Liver (tissue), 9 donors: ENCODE data around the gene SNRPA1. TPM values are rescaled to one million over a fixed set of nuclear protein-coding genes. Genes with fewer than 3 reads are reported as not detected.

Source experiments
- DNase-seq: peaks from one replicate; pipeline ENCODE4 v3.0.0-alpha.2; 2017; ENCODE audit warnings: low spot score
- H3K27ac ChIP-seq, 2 donors: one replicate each; pipeline ENCODE4 v1.7.0; 2013; ENCODE audit warnings: inconsistent platforms in 2 of 2, low read length in 2 of 2, control low read depth in 1 of 2, low read depth in 1 of 2, mild to moderate bottlenecking in 1 of 2
- H3K27me3 ChIP-seq, 4 donors: one replicate each; pipeline versions ENCODE4 v1.6.1 to v1.7.0; 2013; ENCODE audit warnings: low read length in 3 of 4, inconsistent platforms in 1 of 4, mild to moderate bottlenecking in 1 of 4, moderate library complexity in 1 of 4; ENCODE audit not compliant: control insufficient read depth in 4 of 4, insufficient read depth in 4 of 4
- H3K36me3 ChIP-seq, 4 donors: one replicate each; pipeline versions ENCODE4 v1.6.1 to v1.7.0; 2013; ENCODE audit warnings: low read length in 3 of 4, mild to moderate bottlenecking in 3 of 4, low read depth in 1 of 4, moderate library complexity in 1 of 4; ENCODE audit not compliant: control insufficient read depth in 4 of 4, insufficient read depth in 3 of 4
- H3K4me1 ChIP-seq, 4 donors: one replicate each; pipeline versions ENCODE4 v1.6.1 to v1.7.0; 2013; ENCODE audit warnings: low read length in 3 of 4, mild to moderate bottlenecking in 3 of 4, moderate library complexity in 1 of 4; ENCODE audit not compliant: control insufficient read depth in 4 of 4, insufficient read depth in 4 of 4
- H3K4me3 ChIP-seq, 3 donors: one replicate each; pipeline versions ENCODE4 v1.6.1 to v1.7.0; 2013; ENCODE audit warnings: low read length in 3 of 3, control low read depth in 1 of 3, low read depth in 1 of 3, mild to moderate bottlenecking in 1 of 3
- H3K9ac ChIP-seq, 2 donors: one replicate each; pipeline ENCODE4 v1.7.0; 2013; ENCODE audit warnings: low read length in 2 of 2, mild to moderate bottlenecking in 2 of 2, moderate library complexity in 2 of 2, control low read depth in 1 of 2, low read depth in 1 of 2
- H3K9me3 ChIP-seq, 4 donors: one replicate each; pipeline versions ENCODE4 v1.6.1 to v1.7.0; 2013; ENCODE audit warnings: low read length in 3 of 4; ENCODE audit not compliant: control insufficient read depth in 4 of 4
- CTCF ChIP-seq: fragments of 150-350 bp; IDR thresholded peaks from 2 replicates; pipeline ENCODE4 v1.5.1; 2017; ENCODE audit warnings: improper control_type of control experiment, low read depth, low read length; ENCODE audit not compliant: missing input control
- EGR1 ChIP-seq, 2 donors: IDR thresholded peaks; 2 replicates each; pipeline ENCODE4 v1.6.1; 2016 to 2018; ENCODE audit warnings: antibody characterized with exemption in 2 of 2, low read depth in 2 of 2
- FOXA1 ChIP-seq: IDR thresholded peaks from 2 replicates; pipeline ENCODE4 v1.6.1; 2016; ENCODE audit warnings: antibody characterized with exemption
- FOXA2 ChIP-seq: IDR thresholded peaks from 2 replicates; pipeline ENCODE4 v1.6.1; 2016; ENCODE audit warnings: antibody characterized with exemption
- GABPA ChIP-seq, 2 donors: IDR thresholded peaks in 1 of 2; conservative IDR thresholded peaks in 1 of 2; 2 replicates each; pipeline ENCODE4 v1.6.1; 2016; ENCODE audit warnings: antibody characterized with exemption in 2 of 2, mild to moderate bottlenecking in 1 of 2, moderate library complexity in 1 of 2
- HNF4A ChIP-seq, 2 donors: conservative IDR thresholded peaks; 2 replicates each; pipeline ENCODE4 v1.6.1; 2016; ENCODE audit warnings: antibody characterized with exemption in 2 of 2, mild to moderate bottlenecking in 2 of 2
- HNF4G ChIP-seq: IDR thresholded peaks from 2 replicates; pipeline ENCODE4 v1.6.1; 2016; ENCODE audit warnings: antibody characterized with exemption
- JUND ChIP-seq, 2 donors: IDR thresholded peaks; 2 replicates each; pipeline ENCODE4 v1.6.1; 2016; ENCODE audit warnings: antibody characterized with exemption in 2 of 2
- NR2F2 ChIP-seq: IDR thresholded peaks from 2 replicates; pipeline ENCODE4 v1.6.1; 2016; ENCODE audit warnings: antibody characterized with exemption
- RAD21 ChIP-seq, 2 donors: IDR thresholded peaks; 2 replicates each; pipeline ENCODE4 v1.6.1; 2016; ENCODE audit warnings: antibody characterized with exemption in 2 of 2, mild to moderate bottlenecking in 2 of 2
- RXRA ChIP-seq, 2 donors: IDR thresholded peaks; 2 replicates each; pipeline ENCODE4 v1.6.1; 2017 to 2018; ENCODE audit warnings: antibody characterized with exemption in 2 of 2, mild to moderate bottlenecking in 1 of 2
- SP1 ChIP-seq: IDR thresholded peaks from 2 replicates; pipeline ENCODE4 v1.6.1; 2018; ENCODE audit warnings: antibody characterized with exemption, mild to moderate bottlenecking
- TAF1 ChIP-seq: conservative IDR thresholded peaks from 2 replicates; pipeline ENCODE4 v1.6.1; 2016; ENCODE audit warnings: antibody characterized with exemption, mild to moderate bottlenecking
- YY1 ChIP-seq: IDR thresholded peaks from 2 replicates; pipeline ENCODE4 v1.6.1; 2016; ENCODE audit warnings: antibody characterized with exemption, mild to moderate bottlenecking
- WGBS: extraction: QIAGEN DNeasy Blood & Tissue Kit; methylation state at CpG from one replicate; pipeline ENCODE4 v1.1.7; 2013; 5-methylcytosine and 5-hydroxymethylcytosine counted together
- polyA plus RNA-seq, 2 donors: library from polyadenylated mRNA; stranded (reverse) in 1 of 2; unstranded in 1 of 2; fragments of 200-250 nt in 1 of 2; fragments of >200 nt in 1 of 2; fragmentation: Nextera tagmentation in 1 of 2; extraction: Ambion mirVana in 1 of 2; gene quantifications; one replicate each; pipeline versions ENCODE4 v1.2.1 to v1.2.3, GENCODE V29; 2013 to 2015
- total RNA-seq, 2 donors: library from RNA; depleted of rRNA; stranded (reverse); fragments of >200 nt; gene quantifications; one replicate each; pipeline ENCODE4 v1.2.3, GENCODE V29; 2014
- TF ChIP-seq, protein P1 (sequence below): IDR thresholded peaks from 2 replicates; pipeline ENCODE4 v1.6.1; 2016; ENCODE audit warnings: antibody characterized with exemption
- TF ChIP-seq, protein P2 (sequence below): IDR thresholded peaks from 2 replicates; pipeline ENCODE4 v1.6.1; 2016; ENCODE audit warnings: antibody characterized with exemption
- TF ChIP-seq, protein P3 (sequence below): IDR thresholded peaks from 2 replicates; pipeline ENCODE4 v1.6.1; 2016; ENCODE audit warnings: antibody characterized with exemption
- TF ChIP-seq, protein P4 (sequence below): IDR thresholded peaks from 2 replicates; pipeline ENCODE4 v1.6.1; 2016; ENCODE audit warnings: antibody characterized with exemption, mild to moderate bottlenecking
- donor health status: healthy.
- donor health status: healthy.
- donor health status: healthy.
- donor health status: healthy.
- donor health status: healthy.

SNRPA1 gene
- total and polyA plus RNA-seq, 4 donors = 12.7 to 31.7 (median 18.0) TPM

DNA sequence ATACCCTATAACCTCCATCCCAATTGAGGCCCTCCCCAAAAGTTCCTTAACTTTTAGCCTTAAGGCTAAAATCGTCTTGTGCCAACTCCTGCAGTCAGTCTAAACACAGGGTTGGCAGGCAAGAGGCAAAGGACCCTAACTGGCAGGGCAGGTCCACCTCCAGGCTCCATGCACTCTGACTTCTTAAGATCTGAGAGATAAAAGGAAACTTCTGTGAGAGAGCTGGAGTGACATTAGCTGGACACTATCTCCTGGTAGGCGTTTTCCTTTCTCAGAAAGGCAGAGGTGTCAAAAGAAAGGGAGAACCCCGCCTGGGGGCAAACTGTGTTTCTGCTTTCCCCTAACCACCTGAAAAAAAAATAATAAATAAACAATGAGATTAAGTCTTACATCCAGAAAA, 46.8 kb downstream of the SNRPA1 start:
- Histone ChIP-seq H3K4me3 (no peak overlapping the region), H3K4me1 (peaks cover 3 to 21% (median 10%) of the 10 kb centered on the region in 4 donors), H3K36me3 (no peaks in the 10 kb centered on the region), H3K27me3 (no peaks in the 10 kb centered on the region), H3K9me3 (no peaks in the 10 kb centered on the region), H3K27ac (no peak overlapping the region), H3K9ac (no peak overlapping the region)
- no peak for DNase-seq
- whole genome bisulfite sequencing = 74% methylated on average over 3 of the region's 3 CpGs
- TF ChIP-seq SP1 (no peak), FOXA1 (no peak), YY1 (no peak), TAF1 (no peak), JUND (IDR thresholded peaks at IDR 0.05) (no peak), HNF4A (conservative IDR thresholded peaks at IDR 0.05) (no peak), RAD21 (IDR thresholded peaks at IDR 0.05) (no peak), NR2F2 (no peak), HNF4G (no peak), RXRA (IDR thresholded peaks at IDR 0.05) (no peak), GABPA (IDR thresholded peaks at IDR 0.05 in 1 of 2, conservative IDR thresholded peaks at IDR 0.05 in 1 of 2) (no peak), CTCF (no peak), FOXA2 (no peak), EGR1 (IDR thresholded peaks at IDR 0.05; ENCODE audit: low read depth in 2 of 2) (no peak)
- TF ChIP-seq, protein P1, sequence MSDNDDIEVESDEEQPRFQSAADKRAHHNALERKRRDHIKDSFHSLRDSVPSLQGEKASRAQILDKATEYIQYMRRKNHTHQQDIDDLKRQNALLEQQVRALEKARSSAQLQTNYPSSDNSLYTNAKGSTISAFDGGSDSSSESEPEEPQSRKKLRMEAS = no peak
- TF ChIP-seq, protein P2, sequence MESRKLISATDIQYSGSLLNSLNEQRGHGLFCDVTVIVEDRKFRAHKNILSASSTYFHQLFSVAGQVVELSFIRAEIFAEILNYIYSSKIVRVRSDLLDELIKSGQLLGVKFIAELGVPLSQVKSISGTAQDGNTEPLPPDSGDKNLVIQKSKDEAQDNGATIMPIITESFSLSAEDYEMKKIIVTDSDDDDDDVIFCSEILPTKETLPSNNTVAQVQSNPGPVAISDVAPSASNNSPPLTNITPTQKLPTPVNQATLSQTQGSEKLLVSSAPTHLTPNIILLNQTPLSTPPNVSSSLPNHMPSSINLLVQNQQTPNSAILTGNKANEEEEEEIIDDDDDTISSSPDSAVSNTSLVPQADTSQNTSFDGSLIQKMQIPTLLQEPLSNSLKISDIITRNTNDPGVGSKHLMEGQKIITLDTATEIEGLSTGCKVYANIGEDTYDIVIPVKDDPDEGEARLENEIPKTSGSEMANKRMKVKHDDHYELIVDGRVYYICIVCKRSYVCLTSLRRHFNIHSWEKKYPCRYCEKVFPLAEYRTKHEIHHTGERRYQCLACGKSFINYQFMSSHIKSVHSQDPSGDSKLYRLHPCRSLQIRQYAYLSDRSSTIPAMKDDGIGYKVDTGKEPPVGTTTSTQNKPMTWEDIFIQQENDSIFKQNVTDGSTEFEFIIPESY = no peak
- TF ChIP-seq, protein P3, sequence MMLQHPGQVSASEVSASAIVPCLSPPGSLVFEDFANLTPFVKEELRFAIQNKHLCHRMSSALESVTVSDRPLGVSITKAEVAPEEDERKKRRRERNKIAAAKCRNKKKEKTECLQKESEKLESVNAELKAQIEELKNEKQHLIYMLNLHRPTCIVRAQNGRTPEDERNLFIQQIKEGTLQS = no peak
- TF ChIP-seq, protein P4, sequence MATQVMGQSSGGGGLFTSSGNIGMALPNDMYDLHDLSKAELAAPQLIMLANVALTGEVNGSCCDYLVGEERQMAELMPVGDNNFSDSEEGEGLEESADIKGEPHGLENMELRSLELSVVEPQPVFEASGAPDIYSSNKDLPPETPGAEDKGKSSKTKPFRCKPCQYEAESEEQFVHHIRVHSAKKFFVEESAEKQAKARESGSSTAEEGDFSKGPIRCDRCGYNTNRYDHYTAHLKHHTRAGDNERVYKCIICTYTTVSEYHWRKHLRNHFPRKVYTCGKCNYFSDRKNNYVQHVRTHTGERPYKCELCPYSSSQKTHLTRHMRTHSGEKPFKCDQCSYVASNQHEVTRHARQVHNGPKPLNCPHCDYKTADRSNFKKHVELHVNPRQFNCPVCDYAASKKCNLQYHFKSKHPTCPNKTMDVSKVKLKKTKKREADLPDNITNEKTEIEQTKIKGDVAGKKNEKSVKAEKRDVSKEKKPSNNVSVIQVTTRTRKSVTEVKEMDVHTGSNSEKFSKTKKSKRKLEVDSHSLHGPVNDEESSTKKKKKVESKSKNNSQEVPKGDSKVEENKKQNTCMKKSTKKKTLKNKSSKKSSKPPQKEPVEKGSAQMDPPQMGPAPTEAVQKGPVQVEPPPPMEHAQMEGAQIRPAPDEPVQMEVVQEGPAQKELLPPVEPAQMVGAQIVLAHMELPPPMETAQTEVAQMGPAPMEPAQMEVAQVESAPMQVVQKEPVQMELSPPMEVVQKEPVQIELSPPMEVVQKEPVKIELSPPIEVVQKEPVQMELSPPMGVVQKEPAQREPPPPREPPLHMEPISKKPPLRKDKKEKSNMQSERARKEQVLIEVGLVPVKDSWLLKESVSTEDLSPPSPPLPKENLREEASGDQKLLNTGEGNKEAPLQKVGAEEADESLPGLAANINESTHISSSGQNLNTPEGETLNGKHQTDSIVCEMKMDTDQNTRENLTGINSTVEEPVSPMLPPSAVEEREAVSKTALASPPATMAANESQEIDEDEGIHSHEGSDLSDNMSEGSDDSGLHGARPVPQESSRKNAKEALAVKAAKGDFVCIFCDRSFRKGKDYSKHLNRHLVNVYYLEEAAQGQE = no peak
